AG04450 (cell line): ENCODE data around the gene CDC5L. TPM values are rescaled to one million over a fixed set of nuclear protein-coding genes. Genes with fewer than 3 reads are reported as not detected.

Experiments
- CTCF ChIA-PET: fragments of 300-600, 350-600 bp; formaldehyde crosslinking; extraction: SDS; loops from one replicate; lab custom pipeline; 2022; ENCODE audit warnings: antibody characterized with exemption, inconsistent platforms; lab: Charles Lee
- POLR2A ChIA-PET: fragments of 350-600 bp; formaldehyde crosslinking; extraction: SDS; loops from one replicate; lab custom pipeline; 2021; ENCODE audit warnings: antibody characterized with exemption, inconsistent platforms; lab: Yijun Ruan, JAX
- DNase-seq: peaks from one replicate; pipeline ENCODE4 v3.0.0-alpha.2; 2011; ENCODE audit warnings: low read depth, low spot score
- H3K27ac ChIP-seq: one replicate; pipeline ENCODE4 v1.5.1; 2012; ENCODE audit warnings: low read depth, low read length, control low read depth
- H3K27me3 ChIP-seq: one replicate; pipeline ENCODE4 v1.6.0; 2012; ENCODE audit warnings: low read length; ENCODE audit not compliant: control insufficient read depth, insufficient read depth
- H3K4me3 ChIP-seq: 2 replicates; pipeline ENCODE4 v1.5.1; 2011; ENCODE audit warnings: mild to moderate bottlenecking, low read depth, low read length, control low read depth
- H3K9me3 ChIP-seq: 2 replicates; pipeline ENCODE4 v1.5.1; 2012; ENCODE audit warnings: low read length; ENCODE audit not compliant: control insufficient read depth, insufficient read depth
- CTCF ChIP-seq: IDR thresholded peaks from 2 replicates; pipeline ENCODE4 v1.5.1; 2011; ENCODE audit warnings: low read depth, low read length, control low read depth, inconsistent platforms
- polyA plus RNA-seq: library from polyadenylated mRNA; depleted of rRNA; stranded (reverse); fragments of >200 nt; gene quantifications from 2 replicates; pipeline ENCODE4 v1.2.3, GENCODE V29; 2011; rRNA removed
- small RNA-seq: library from RNA; depleted of rRNA; stranded (forward); fragments of <200 nt; gene quantifications from one replicate; pipeline ENCODE3, GENCODE V24; 2012; ENCODE audit warnings: low read depth; ENCODE audit not compliant: insufficient read length

CDC5L gene
- polyA plus RNA-seq, 1 experiment = 22.4 TPM

GRCh38 chr6:44496665-44497369, 109.3 kb downstream of the CDC5L start:
- Histone ChIP-seq H3K4me3 (no peak overlapping the region), H3K27ac (no peak overlapping the region), H3K9me3 (peaks cover 5% of the 10 kb centered on the region), H3K27me3 (peaks cover 33% of the 10 kb centered on the region)
- no peak for TF ChIP-seq CTCF
- ChIA-PET CTCF (no interaction called here), POLR2A (no interaction called here)
- no peak for DNase-seq

DNA sequence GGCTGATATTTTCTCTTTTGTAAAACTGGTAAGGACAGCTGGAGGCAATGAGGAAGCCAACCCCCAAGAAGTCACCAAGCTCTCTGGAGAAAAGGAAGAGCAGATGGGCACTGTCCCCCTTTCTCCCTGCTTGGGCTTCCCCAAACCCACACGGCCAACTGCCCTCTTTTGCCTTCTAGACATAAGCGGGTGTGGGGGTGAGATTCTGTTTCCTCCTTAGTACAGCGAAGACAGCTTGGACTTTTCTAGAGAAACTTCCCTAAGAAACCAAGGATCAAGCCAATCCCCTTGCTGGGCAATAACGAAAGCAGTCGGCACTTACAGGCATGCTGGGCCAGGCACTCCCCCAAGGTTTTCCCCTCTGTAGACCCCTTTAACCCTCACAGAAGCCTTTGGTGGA, 110.3 kb downstream of the CDC5L start:
- ChIA-PET CTCF (no interaction called here), POLR2A (no interaction called here)
- Histone ChIP-seq H3K27me3 (peaks cover 40% of the 10 kb centered on the region), H3K4me3 (no peak overlapping the region), H3K27ac (no peak overlapping the region), H3K9me3 (peaks cover 5% of the 10 kb centered on the region)
- DNase-seq = no peak
- no peak for TF ChIP-seq CTCF

GRCh38 chr6:44498436-44498835, 110.9 kb downstream of the CDC5L start:
- no peak overlapping the region for H3K4me3 ChIP-seq
- no peak for TF ChIP-seq CTCF
- no peak for DNase-seq
- H3K9me3 ChIP-seq = peaks cover 5% of the 10 kb centered on the region
- no peak overlapping the region for H3K27ac ChIP-seq
- ChIA-PET POLR2A (interaction anchor here (0.7 to 1.7 kb wide), 2 partner anchors 8 to 10 kb away, joined by 4 read pairs; no protein-coding TSS in a partner anchor), CTCF (no interaction called here)
- H3K27me3 ChIP-seq = peaks cover 46% of the 10 kb centered on the region

DNA sequence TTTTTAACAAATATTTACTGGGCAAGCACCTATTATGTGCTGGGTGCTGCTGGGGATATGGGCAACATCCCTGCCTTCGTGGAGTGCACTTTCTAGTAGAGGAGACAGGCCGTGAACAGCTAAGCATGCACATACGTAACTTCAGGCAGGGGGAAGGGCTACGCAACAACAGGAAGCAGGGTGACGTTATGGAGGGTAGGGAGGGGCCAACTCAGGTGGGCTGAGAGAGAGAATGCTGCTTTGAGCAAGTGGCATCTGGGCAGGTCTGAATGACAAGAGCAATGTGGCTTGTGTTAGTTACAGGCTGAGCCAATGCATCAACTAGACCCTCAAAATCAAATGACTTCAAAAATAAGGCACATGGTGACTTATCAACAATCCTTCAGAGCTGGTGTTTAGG, 112.1 kb downstream of the CDC5L start:
- Histone ChIP-seq H3K4me3 (no peak overlapping the region), H3K27me3 (peaks cover 54% of the 10 kb centered on the region), H3K9me3 (peaks cover 5% of the 10 kb centered on the region), H3K27ac (no peak overlapping the region)
- POLR2A ChIA-PET = interaction anchor here (1.7 kb wide), 1 partner anchor 9 kb away, joined by 4 read pairs; no protein-coding TSS in a partner anchor
- DNase-seq = no peak
- CTCF ChIA-PET = no interaction called here
- no peak for TF ChIP-seq CTCF

Small RNA genes lying within 50 kb of the gene (small RNA-seq; reads per million reads assigned to genes)
- gene MIR4642 = not detected

Other genes starting within 250 kb of the CDC5L start
- 0.04 and 0.09 TPM in 2 replicates for gene CAPN11, start 228.9 kb upstream of the CDC5L start, polyA plus RNA-seq
- gene MYMX, start 170.8 kb upstream of the CDC5L start, polyA plus RNA-seq = not detected in 2 replicates
- 13.2 and 14.9 TPM in 2 replicates for gene SLC29A1, start 164.1 kb upstream of the CDC5L start, polyA plus RNA-seq
- gene HSP90AB1, start 140.6 kb upstream of the CDC5L start, polyA plus RNA-seq = 792 and 943 TPM in 2 replicates
- gene SLC35B2, start 130.2 kb upstream of the CDC5L start, polyA plus RNA-seq = 83.5 and 107 TPM in 2 replicates
- 13.7 and 17.0 TPM in 2 replicates for gene NFKBIE, start 122.2 kb upstream of the CDC5L start, polyA plus RNA-seq
- not detected in 2 replicates for gene TMEM151B, start 117.3 kb upstream of the CDC5L start, polyA plus RNA-seq
- gene AARS2, start 74.4 kb upstream of the CDC5L start, polyA plus RNA-seq = 5.8 and 6.2 TPM in 2 replicates
- not detected in 2 replicates for gene SPATS1, start 45.1 kb upstream of the CDC5L start, polyA plus RNA-seq